Activated T-helper 1 cell treated with anti-CD3 and anti-CD28 coated beads, Interleukin-2, amount 50 U/mL, for 16 hours (primary cell): Measurements from ENCODE around the gene KIF26B.
"Not testable (repeated sequence)": the region's sequence is repeated elsewhere in the genome, so short reads cannot be mapped to it uniquely, and the experiment has no call there.

Experiments
- DNase-seq, 2 donors: peaks; one replicate each; pipeline ENCODE4 v3.0.0-alpha.2; 2020; ENCODE audit warnings: low read depth in 1 of 2, low spot score in 1 of 2

KIF26B gene

DNA sequence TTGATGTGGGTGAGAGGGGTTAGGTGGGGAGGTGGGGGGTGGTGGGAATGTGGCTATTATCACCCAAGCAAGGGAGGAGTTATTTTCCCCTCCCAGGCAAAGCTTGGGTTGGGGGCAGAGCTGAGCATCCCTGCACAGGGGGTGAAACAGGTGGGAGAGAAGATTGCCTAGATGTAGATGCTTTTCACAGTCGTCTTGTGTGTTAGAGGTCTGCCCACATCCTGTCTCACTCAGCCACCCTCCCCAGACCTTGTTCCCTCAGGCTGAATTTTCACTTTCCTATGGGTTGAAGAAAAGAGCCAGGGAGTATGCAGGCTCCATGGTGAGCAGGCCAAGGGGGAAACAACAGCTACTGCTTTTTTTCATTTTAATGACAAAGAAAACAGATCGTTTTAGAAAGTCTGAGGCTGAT lies 223.5 kb downstream of the KIF26B start:
- no peak for DNase-seq

- DNase-seq: no peak
Measured at GRCh38 chr1:245378745-245379144, 224.0 kb downstream of the KIF26B start.

GRCh38 chr1:245380790-245381535 lies 226.2 kb downstream of the KIF26B start:
- DNase-seq: no peak

DNA sequence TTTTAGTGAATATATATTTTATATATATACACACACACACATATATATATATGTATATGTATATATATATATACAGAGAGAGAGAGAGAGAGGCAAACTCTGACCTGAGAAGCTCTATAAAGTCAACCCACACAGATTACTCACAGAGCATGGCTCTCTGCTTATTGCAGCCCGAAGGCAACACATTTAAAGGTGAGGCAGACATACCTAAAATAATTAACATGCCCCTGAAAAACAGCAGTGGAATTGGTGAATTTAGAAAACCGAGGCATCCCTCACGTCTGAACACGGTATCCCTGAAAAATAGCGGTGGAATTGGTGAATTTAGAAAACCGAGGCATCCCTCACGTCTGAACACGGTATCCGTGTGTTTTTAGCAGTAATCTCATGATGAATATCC lies 228.2 kb downstream of the KIF26B start:
- DNase-seq: no peak

DNA sequence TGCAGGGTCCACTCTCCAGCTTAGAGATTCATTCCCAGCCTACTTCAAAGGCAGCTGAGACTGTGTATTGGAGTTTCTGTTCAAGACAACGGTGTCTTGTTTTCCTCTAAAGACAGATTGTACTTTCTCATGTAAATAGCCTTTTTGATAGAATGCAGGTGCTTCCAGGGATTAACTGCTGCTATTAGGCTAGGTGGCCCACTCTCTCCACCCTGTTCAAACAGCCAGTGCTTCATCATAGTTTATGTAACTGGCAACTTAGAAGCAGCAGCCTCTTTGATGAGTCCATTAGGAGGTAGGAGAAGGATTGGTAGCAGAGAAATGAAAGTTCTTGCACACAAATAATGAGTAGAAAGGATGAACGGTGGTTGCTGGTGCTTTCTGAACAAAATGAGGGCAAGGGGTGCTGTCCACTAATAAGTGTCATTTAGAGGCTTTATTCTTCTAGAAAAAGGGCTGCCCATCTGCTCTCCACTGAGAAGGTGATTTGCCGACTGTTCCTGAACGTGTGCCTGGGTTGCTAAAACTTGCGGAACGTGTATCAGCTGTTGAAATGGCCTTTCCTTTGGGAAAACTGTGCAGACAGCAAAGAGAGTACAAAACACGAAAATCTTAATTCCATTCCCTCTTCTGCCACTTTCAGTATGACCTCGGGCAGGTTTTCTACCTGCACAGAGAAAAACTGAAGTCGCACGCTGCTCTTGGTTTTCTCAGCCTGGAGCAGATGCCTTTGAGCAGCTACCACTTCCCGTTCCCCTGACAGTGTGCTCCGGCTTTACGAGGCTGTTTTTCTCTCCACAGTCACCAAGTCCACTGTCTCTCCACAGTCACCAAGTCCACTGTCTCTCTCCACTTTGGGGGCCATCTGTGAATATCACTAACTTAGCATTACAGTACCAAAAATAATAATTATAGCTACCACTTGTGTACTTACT lies 228.9 kb downstream of the KIF26B start:
- no peak for DNase-seq

GRCh38 chr1:245386297-245386971 lies 231.6 kb downstream of the KIF26B start:
- no peak for DNase-seq

GRCh38 chr1:245388687-245389086 lies 233.9 kb downstream of the KIF26B start:
- DNase-seq: no peak

DNA sequence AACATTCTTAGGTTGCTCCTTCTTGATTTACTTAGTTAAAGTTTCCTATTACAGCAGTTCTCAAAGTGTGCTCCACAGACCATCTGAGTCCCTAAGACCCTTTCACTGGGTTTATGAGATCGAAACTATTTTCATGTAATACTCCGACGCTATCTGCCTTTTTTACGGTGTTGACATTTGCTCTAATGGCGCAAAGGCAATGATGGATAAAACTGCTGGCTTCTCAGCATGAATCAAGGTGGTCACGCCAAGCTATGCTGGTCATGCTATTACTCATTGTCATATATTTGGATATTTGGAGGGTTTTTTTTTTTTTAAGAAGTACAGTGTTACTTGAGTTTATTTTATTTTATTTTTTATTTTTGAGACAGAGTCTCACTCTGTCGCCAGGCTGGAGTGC lies 235.1 kb downstream of the KIF26B start:
- DNase-seq: no peak

- no peak for DNase-seq
Measured at GRCh38 chr1:245390975-245391374, 236.2 kb downstream of the KIF26B start.

DNA sequence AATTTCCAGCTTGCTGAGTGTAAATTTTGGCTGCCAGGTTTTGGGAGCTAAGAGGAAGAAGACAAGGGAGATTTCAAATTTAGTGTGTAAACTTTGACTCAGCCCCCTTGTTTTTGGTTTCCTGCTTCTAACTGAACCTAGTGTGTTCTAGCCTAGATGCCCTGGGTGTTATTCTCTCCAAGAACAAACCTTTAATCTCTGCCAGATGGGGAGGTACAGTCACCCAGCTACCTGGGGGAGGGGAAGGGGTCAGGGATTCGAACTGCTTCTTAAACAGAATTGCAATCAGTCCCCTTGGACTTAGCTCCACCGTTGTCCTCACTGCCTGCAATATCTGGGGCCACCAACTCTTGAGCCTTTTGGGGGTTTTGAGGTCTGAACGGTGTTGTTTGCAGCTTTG lies 238.9 kb downstream of the KIF26B start:
- DNase-seq: no peak

- no peak for DNase-seq
Measured at GRCh38 chr1:245395680-245396079, 240.9 kb downstream of the KIF26B start.

- no peak for DNase-seq
Measured at GRCh38 chr1:245396615-245397014, 241.8 kb downstream of the KIF26B start.

- no peak for DNase-seq
Measured at GRCh38 chr1:245397771-245398170, 243.0 kb downstream of the KIF26B start.

DNA sequence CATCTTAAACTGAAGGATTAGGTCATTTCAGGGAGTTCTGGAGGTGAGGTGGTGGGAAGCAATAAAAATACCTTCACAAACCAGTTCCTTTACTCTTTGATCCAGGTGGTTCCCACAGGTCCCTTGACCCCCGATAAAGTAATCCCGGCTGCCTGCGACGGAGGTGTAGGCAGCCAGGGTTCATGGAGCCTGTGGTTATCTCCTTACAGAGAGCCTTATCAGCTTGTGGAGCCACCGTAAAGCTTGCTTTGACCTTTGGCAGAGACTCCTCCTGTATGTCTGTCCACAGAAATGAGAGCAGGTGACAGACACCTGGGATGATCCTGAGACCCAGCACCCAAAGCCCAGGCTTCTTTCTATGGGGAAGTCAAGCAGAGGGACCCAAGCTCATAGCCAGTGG lies 243.4 kb downstream of the KIF26B start:
- DNase-seq: no peak

- DNase-seq: no peak
Measured at GRCh38 chr1:245401881-245402587, 247.2 kb downstream of the KIF26B start.

GRCh38 chr1:245402998-245403397 lies 248.2 kb downstream of the KIF26B start:
- not testable (repeated sequence) for DNase-seq

- no peak for DNase-seq
Measured at GRCh38 chr1:245404527-245404926, 249.7 kb downstream of the KIF26B start.

- no peak for DNase-seq
Measured at GRCh38 chr1:245404952-245405351, 250.2 kb downstream of the KIF26B start.

DNA sequence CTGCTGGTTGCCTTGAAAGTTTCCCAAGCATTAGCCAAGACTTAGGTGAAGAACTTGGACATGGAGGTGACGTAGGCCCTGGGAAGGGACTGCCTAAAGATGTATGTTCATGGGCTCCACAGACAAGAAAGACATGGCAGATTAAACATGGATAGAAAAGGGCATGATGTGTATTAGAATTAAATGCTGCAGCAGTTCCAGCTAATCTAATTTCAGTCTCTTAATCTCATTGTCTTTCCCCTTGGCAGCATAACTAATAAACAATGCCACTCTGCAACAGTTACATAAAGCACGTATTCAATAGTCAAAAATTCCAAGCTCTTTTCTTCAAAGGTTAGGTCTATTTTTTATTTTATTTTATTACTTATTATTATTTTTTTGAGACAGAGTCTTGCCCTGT lies 251.6 kb downstream of the KIF26B start:
- DNase-seq: no peak

DNA sequence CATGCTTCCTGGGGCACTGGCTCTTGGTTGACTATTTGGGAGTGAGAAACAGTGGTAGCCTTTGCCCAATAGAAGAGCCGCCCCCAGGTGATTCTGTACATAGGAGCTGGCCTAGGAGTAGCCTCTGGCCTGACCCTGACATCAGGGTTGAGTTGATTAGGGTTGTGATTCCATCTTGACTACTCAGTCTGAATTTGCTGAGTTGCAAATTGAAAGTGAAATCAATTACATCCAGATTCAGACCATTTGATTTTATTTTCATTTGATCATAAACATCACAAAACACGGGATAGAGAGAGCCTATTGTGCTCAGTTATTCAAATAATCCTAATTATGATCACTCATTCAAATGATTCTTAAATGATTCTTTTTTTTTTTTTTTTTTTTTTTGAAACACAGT lies 253.2 kb downstream of the KIF26B start:
- no peak for DNase-seq
